Calu3 (cell line): ENCODE measurements around the gene ZNF143. TPM values are rescaled to one million over a fixed set of nuclear protein-coding genes. Genes with fewer than 3 reads are reported as not detected.

Source experiments
- BruUV-seq: library from RNA; stranded (reverse); fragments of 400-500 nt; replicated peaks from 2 replicates; lab custom pipeline; 2021; lab: Mats Ljungman, UMichigan
- CTCF ChIA-PET: fragments of 300-600 bp; sonication (Branson Sonifier 250); formaldehyde crosslinking; loops from one replicate; lab custom pipeline; 2022; ENCODE audit warnings: antibody characterized with exemption; lab: Charles Lee
- DNase-seq: peaks from one replicate; pipeline ENCODE4 v3.0.0; 2022
- H3K27ac Mint-ChIP-seq: one replicate; pipeline ENCODE4 v1.8.0; 2022; ENCODE audit warnings: mixed read lengths; ENCODE audit not compliant: unreplicated experiment
- H3K27me3 Mint-ChIP-seq: one replicate; pipeline ENCODE4 v1.8.0; 2022; ENCODE audit warnings: mixed read lengths; ENCODE audit not compliant: unreplicated experiment
- H3K36me3 Mint-ChIP-seq: one replicate; pipeline ENCODE4 v1.8.0; 2022; ENCODE audit warnings: mild to moderate bottlenecking, moderate library complexity, mixed read lengths; ENCODE audit not compliant: insufficient read depth, unreplicated experiment
- H3K4me1 Mint-ChIP-seq: one replicate; pipeline ENCODE4 v1.8.0; 2022; ENCODE audit warnings: mild to moderate bottlenecking, low read depth, mixed read lengths; ENCODE audit not compliant: unreplicated experiment
- H3K4me3 Mint-ChIP-seq: one replicate; pipeline ENCODE4 v1.8.0; 2022; ENCODE audit warnings: mild to moderate bottlenecking, low read depth, moderate library complexity, mixed read lengths; ENCODE audit not compliant: unreplicated experiment
- H3K9me3 Mint-ChIP-seq: one replicate; pipeline ENCODE4 v1.8.0; 2022; ENCODE audit warnings: low read depth, mixed read lengths; ENCODE audit not compliant: unreplicated experiment
- intact Hi-C: fragments of 100-400 bp; cut with micrococcal nuclease; formaldehyde crosslinking; loops from one replicate; pipeline ENCODE4 v1.10.0; 2022; ENCODE audit not compliant: unreplicated experiment
- total RNA-seq: library from RNA; stranded (reverse); gene quantifications from 2 replicates; pipeline ENCODE4 v1.2.3, GENCODE V29; 2022
- TF ChIP-seq, protein P1 (sequence below): fragments of 200-600 bp; IDR thresholded peaks from one replicate; pipeline ENCODE4 v1.8.0; 2022; ENCODE audit warnings: antibody characterized with exemption; ENCODE audit not compliant: unreplicated experiment

The ZNF143 gene
- total RNA-seq, 1 experiment from 2014 or later: 28.7 TPM

DNA sequence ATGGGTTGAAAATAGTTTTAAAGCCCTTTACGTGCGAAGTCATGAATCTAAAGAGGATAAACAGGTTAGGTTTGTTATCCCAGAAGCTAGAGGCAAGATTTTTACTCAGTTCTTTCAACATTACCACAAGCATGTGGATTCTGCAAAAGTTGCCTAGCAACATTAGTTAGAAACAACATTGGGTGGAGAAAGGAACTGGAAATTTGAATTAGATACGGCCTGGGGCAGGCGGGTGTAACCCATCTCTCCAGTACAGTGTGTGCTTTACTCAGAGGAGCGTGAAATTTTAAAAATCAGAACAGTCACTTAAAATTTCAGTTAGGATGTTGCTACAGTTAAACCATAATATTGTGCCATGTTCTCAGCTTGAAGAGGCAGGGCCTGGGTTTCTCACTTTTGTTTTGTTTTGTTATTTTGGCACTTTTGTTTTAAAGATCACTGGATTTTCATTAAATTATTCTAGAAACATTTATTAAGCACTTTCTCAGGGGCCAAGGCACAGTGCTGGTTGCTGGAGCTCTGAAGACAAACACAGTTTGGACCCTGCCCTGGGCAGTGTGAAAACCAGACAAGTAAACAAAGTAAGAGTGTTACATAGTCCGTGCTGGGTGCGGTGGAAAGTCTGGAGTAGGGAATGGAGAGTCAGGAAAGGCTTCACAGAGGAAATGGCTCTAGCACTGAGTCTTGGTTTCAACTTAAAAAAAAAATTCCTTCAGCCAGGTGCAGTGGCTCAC is 108.2 kb downstream of the ZNF143 start:
- H3K27me3 Mint-ChIP-seq: no peaks in the 10 kb centered on the region
- CTCF ChIA-PET: interaction anchor here (1.2 to 1.5 kb wide), 2 partner anchors 9 to 34 kb away, joined by 3 to 4 read pairs; no protein-coding TSS in a partner anchor
- H3K9me3 Mint-ChIP-seq: no peaks in the 10 kb centered on the region
- TSS peak; percentile 69 for BruUV-seq
- H3K36me3 Mint-ChIP-seq: peaks cover 68% of the 10 kb centered on the region
- intact Hi-C loops: loop anchor here (2.0 kb wide), 1 partner anchor 58 kb away; no protein-coding TSS in a partner anchor
- peak overlapping the region; percentile 65 for H3K4me3 Mint-ChIP-seq
- peak overlapping the region; percentile 100 for H3K27ac Mint-ChIP-seq
- peaks cover 68% of the 10 kb centered on the region for H3K4me1 Mint-ChIP-seq
- TF ChIP-seq, protein P1, sequence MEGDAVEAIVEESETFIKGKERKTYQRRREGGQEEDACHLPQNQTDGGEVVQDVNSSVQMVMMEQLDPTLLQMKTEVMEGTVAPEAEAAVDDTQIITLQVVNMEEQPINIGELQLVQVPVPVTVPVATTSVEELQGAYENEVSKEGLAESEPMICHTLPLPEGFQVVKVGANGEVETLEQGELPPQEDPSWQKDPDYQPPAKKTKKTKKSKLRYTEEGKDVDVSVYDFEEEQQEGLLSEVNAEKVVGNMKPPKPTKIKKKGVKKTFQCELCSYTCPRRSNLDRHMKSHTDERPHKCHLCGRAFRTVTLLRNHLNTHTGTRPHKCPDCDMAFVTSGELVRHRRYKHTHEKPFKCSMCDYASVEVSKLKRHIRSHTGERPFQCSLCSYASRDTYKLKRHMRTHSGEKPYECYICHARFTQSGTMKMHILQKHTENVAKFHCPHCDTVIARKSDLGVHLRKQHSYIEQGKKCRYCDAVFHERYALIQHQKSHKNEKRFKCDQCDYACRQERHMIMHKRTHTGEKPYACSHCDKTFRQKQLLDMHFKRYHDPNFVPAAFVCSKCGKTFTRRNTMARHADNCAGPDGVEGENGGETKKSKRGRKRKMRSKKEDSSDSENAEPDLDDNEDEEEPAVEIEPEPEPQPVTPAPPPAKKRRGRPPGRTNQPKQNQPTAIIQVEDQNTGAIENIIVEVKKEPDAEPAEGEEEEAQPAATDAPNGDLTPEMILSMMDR: no peak
- DNase-seq: peak; percentile 74

DNA sequence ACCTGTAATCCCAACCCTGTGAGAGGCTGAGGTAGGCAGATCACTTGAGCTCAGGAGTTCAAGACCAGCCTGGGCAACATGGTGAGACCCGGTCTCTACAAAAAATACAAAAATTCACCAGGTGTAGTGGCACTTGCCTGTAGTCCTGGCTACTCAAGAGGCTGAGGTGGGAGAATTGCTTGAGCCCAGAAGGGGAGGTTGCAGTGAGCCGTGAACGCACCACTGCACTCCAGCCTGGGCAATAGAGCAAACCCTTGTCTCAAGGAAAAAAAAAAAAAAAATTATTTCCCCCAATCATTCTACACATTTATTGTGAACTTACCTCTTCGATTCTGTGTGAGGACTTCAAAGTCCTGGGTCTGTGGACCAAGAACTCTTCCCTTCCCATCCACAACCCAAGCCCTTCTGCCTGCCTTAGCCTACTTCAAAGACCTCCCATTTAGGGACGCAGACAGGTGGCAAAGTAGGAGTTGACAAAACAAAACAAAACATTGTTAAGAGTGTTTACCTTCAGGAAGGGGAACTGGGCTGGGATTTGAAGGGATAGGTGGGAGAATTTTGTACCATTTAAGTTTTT is 108.9 kb downstream of the ZNF143 start:
- no peak for DNase-seq
- CTCF ChIA-PET: interaction anchor here (1.2 to 1.5 kb wide), 2 partner anchors 8 to 35 kb away, joined by 3 to 4 read pairs; no protein-coding TSS in a partner anchor
- H3K27ac Mint-ChIP-seq: peak overlapping the region; percentile 100
- TF ChIP-seq, protein P1: no peak
- H3K4me3 Mint-ChIP-seq: peak overlapping the region; percentile 65
- no peaks in the 10 kb centered on the region for H3K9me3 Mint-ChIP-seq
- no peaks in the 10 kb centered on the region for H3K27me3 Mint-ChIP-seq
- no TSS peak for BruUV-seq
- intact Hi-C loops: loop anchor here (2.0 kb wide), 2 partner anchors 59 to 109 kb away; partner anchors contain the start of gene ZNF143
- peaks cover 71% of the 10 kb centered on the region for H3K36me3 Mint-ChIP-seq
- H3K4me1 Mint-ChIP-seq: peaks cover 63% of the 10 kb centered on the region

DNA sequence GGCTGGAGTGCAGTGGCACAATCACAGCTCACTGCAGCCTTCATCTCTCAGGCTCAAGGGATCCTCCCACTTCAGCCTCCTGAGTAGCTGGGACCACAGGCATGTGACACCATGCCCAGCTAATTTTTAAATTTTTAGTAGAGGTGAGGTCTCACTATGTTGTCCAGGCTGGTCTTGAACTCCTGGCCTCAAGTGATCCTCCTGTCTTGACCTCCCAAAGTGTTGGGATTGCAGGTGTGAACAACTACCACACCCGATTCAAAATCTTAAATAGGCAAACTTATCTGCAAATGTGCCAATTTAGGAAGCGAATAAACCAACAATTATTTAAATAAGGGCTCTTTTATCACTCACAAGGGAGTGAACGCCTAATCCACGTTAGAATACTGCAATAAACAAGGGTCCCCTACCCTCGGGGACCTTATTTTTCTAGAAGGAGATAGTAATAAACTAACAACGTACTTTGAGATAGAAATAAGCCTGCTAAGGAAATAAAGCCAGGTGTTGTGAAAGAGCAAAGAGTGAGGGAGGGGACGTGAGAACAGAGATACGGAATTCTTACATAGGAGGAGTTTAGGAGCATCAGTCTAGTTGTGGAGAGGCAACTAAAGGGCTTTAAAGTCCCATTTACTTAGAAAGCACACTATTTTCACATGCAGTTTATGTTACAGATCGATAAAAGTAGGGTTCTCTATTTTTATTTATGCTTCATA is 109.7 kb downstream of the ZNF143 start:
- peak overlapping the region; percentile 100 for H3K27ac Mint-ChIP-seq
- H3K36me3 Mint-ChIP-seq: peaks cover 73% of the 10 kb centered on the region
- no peaks in the 10 kb centered on the region for H3K27me3 Mint-ChIP-seq
- CTCF ChIA-PET: no interaction called here
- no peak for DNase-seq
- peaks cover 60% of the 10 kb centered on the region for H3K4me1 Mint-ChIP-seq
- BruUV-seq: no TSS peak
- TF ChIP-seq, protein P1: no peak
- H3K4me3 Mint-ChIP-seq: peak overlapping the region; percentile 65
- intact Hi-C loops: loop anchor here (2.0 kb wide), 1 partner anchor 110 kb away; the partner anchor contains the start of gene ZNF143
- H3K9me3 Mint-ChIP-seq: no peaks in the 10 kb centered on the region

DNA sequence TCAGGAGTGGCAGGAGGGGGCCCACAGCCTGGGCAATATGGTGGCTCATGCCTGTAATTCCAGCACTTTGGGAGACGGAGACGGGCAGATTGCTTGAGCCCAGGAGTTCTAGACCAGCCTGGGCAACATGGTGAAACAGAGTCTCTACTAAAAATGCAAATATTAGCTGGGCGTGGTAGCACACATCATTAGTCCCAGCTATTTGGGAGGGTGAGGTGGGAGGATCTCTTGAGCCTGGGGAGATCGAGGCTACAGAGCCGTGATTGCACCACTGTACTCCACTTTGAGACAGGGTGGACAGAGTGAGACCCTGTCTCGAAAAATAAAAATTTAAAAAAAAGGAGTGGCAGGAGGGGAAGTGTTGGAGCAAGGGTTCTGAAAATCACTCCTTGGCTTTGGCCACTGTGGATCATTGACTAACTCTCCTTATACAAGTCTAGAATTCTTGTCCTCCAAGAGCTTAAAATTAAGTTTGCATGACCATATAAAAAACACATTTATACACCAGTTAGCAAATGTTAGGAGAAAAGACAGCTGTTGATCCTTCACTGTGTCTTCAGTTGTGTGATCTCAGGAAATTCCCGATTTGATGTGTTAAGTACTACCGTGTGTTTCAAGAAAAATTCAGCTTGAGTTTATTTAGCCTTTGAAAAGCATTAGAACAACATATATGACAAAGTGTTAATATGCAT is 110.4 kb downstream of the ZNF143 start:
- no TSS peak for BruUV-seq
- DNase-seq: no peak
- Mint-ChIP-seq H3K27me3 (no peaks in the 10 kb centered on the region), H3K4me1 (peaks cover 56% of the 10 kb centered on the region), H3K36me3 (peaks cover 74% of the 10 kb centered on the region), H3K9me3 (no peaks in the 10 kb centered on the region), H3K27ac (peak overlapping the region; percentile 100), H3K4me3 (no peak overlapping the region)
- TF ChIP-seq, protein P1: no peak
- intact Hi-C loops: loop anchor here (2.0 kb wide), 1 partner anchor 110 kb away; the partner anchor contains the start of gene ZNF143
- CTCF ChIA-PET: no interaction called here
